ENCODE results near the gene JMJD1C. TPM values are rescaled to one million over a fixed set of nuclear protein-coding genes. Genes with fewer than 3 reads are reported as not detected.

The JMJD1C gene
- total RNA-seq, 1 donor from 2014 or later = 120 TPM

DNA sequence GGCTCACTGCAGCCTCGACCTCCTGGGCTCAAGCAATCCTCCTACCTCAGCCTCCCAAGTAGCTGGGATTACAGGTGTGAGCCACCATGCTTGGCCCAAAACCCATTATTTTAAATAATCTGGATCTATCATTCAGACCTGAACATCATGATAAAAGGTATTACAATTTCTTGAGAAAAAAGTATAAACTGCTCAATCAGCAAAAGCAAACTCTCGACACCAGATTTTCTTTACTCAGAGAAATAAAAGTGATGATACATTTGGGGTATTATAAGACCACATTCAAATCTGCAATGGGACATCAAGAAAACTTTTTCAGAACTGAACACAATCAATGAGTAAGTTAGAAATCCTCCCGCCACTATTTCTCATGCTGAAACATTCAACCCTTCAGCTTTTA lies 41.2 kb downstream of the JMJD1C start:
- Mint-ChIP-seq H3K27ac (ENCODE audit: unreplicated experiment) (no peak overlapping the region), H3K4me1 (ENCODE audit: unreplicated experiment) (peaks cover 26% of the 10 kb centered on the region), H3K27me3 (ENCODE audit: unreplicated experiment) (no peaks in the 10 kb centered on the region), H3K9me3 (ENCODE audit: unreplicated experiment) (no peaks in the 10 kb centered on the region), H3K4me3 (ENCODE audit: unreplicated experiment) (no peak overlapping the region), H3K36me3 (ENCODE audit: unreplicated experiment) (no peaks in the 10 kb centered on the region)
- DNase-seq (ENCODE audit: extremely low spot score, unreplicated experiment) = no peak
- TF ChIP-seq, protein P1, sequence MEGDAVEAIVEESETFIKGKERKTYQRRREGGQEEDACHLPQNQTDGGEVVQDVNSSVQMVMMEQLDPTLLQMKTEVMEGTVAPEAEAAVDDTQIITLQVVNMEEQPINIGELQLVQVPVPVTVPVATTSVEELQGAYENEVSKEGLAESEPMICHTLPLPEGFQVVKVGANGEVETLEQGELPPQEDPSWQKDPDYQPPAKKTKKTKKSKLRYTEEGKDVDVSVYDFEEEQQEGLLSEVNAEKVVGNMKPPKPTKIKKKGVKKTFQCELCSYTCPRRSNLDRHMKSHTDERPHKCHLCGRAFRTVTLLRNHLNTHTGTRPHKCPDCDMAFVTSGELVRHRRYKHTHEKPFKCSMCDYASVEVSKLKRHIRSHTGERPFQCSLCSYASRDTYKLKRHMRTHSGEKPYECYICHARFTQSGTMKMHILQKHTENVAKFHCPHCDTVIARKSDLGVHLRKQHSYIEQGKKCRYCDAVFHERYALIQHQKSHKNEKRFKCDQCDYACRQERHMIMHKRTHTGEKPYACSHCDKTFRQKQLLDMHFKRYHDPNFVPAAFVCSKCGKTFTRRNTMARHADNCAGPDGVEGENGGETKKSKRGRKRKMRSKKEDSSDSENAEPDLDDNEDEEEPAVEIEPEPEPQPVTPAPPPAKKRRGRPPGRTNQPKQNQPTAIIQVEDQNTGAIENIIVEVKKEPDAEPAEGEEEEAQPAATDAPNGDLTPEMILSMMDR (IDR thresholded peaks at IDR 0.05) = no peak

DNA sequence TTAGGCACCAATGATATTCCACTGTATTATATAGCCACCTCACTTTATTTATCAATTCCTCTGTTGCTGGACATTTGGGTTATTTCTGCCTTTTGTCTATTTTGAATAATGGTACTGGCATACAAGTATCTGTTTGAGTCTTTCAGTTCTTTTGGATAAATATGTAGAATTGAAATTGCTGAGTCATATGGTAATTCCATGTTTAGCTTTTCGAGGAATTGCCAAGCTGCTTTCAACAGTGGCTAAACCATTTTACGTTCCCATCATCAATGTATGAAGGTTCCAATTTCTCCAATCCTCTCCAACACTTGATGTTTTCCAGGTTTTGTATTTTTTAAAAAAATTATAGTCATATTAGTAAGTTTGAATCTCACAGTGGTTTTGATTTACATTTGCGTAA lies 42.3 kb downstream of the JMJD1C start:
- Mint-ChIP-seq H3K4me3 (ENCODE audit: unreplicated experiment) (no peak overlapping the region), H3K27ac (ENCODE audit: unreplicated experiment) (no peak overlapping the region), H3K36me3 (ENCODE audit: unreplicated experiment) (no peaks in the 10 kb centered on the region), H3K4me1 (ENCODE audit: unreplicated experiment) (peaks cover 18% of the 10 kb centered on the region), H3K27me3 (ENCODE audit: unreplicated experiment) (no peaks in the 10 kb centered on the region), H3K9me3 (ENCODE audit: unreplicated experiment) (no peaks in the 10 kb centered on the region)
- no peak for DNase-seq (ENCODE audit: extremely low spot score, unreplicated experiment)
- TF ChIP-seq, protein P1 (IDR thresholded peaks at IDR 0.05) = no peak

DNA sequence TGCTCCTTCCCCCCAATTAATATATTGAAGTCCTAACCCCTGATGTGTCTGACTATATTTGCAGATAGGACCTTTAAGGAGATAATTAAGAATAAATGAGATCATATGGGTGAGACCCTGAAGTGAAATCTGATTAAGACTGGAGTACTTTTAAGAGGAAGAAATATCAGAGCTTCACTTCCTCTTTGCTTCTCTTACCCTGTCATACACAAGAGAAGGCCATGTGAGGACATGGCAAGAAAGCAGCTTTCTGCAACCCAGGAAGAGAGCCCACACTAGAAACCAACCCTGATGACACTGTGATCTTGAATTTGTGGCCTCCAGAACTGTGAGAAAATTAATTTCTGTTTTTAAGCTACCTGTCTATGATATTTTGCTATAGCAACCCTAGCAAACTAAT lies 44.2 kb downstream of the JMJD1C start:
- peaks cover 27% of the 10 kb centered on the region for H3K4me1 Mint-ChIP-seq (ENCODE audit: unreplicated experiment)
- H3K9me3 Mint-ChIP-seq (ENCODE audit: unreplicated experiment) = no peaks in the 10 kb centered on the region
- no peak for DNase-seq (ENCODE audit: extremely low spot score, unreplicated experiment)
- TF ChIP-seq, protein P1 (IDR thresholded peaks at IDR 0.05) = no peak
- H3K27ac Mint-ChIP-seq (ENCODE audit: unreplicated experiment) = peak overlapping the region; percentile 12
- no peaks in the 10 kb centered on the region for H3K27me3 Mint-ChIP-seq (ENCODE audit: unreplicated experiment)
- H3K36me3 Mint-ChIP-seq (ENCODE audit: unreplicated experiment) = no peaks in the 10 kb centered on the region
- H3K4me3 Mint-ChIP-seq (ENCODE audit: unreplicated experiment) = no peak overlapping the region

DNA sequence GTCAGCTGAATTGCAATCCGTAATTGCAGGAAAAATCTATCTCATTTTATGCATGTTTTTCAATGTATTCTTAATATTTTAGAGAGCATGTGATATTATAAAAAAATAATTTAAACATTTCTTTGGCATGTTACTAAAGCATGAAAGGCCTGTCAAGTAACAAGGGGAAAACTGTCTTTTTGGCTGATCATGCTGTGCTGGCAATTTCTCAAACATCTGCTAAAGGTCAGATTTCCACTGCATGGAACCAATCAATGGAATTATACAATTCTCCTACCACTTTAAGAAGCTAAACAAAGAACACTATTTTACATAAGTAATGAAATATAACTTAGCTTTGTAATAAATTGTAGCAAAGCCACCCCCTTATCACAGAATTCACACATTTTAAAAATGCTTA lies 49.4 kb downstream of the JMJD1C start:
- no peak overlapping the region for H3K4me3 Mint-ChIP-seq (ENCODE audit: unreplicated experiment)
- H3K4me1 Mint-ChIP-seq (ENCODE audit: unreplicated experiment) = peaks cover 54% of the 10 kb centered on the region
- TF ChIP-seq, protein P1 (IDR thresholded peaks at IDR 0.05) = no peak
- no peaks in the 10 kb centered on the region for H3K36me3 Mint-ChIP-seq (ENCODE audit: unreplicated experiment)
- DNase-seq (ENCODE audit: extremely low spot score, unreplicated experiment) = no peak
- H3K9me3 Mint-ChIP-seq (ENCODE audit: unreplicated experiment) = no peaks in the 10 kb centered on the region
- no peak overlapping the region for H3K27ac Mint-ChIP-seq (ENCODE audit: unreplicated experiment)
- H3K27me3 Mint-ChIP-seq (ENCODE audit: unreplicated experiment) = no peaks in the 10 kb centered on the region

DNA sequence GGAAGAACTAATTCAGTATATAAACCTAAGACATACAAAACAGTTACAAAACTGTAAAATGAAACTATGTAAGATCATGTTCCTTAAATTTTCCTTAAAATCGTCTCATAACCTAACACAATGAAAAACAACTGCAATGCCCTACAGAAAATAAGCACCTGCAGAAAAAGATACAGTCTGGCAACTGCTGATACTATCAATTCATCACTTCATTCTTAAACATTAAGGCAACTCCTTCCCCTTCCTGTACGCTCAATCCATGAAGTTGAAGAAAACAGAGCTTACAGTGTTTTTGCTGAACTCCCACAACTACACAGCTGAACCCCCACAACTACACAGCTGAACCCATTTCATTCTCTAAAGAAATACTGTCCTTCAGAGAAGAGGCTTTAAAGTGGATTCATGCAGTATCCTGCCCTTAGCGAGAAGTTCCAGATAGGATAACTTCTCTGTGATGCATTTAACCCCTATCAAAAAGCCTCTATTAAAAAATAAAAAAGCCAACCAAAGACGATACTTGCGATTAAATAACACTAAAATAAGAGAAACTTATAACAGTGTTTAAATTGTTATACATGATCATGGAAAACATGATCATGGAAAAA lies 50.0 kb downstream of the JMJD1C start:
- Mint-ChIP-seq H3K27ac (ENCODE audit: unreplicated experiment) (peak overlapping the region; percentile 53), H3K4me3 (ENCODE audit: unreplicated experiment) (peak overlapping the region; percentile 15), H3K4me1 (ENCODE audit: unreplicated experiment) (peaks cover 57% of the 10 kb centered on the region), H3K27me3 (ENCODE audit: unreplicated experiment) (no peaks in the 10 kb centered on the region), H3K36me3 (ENCODE audit: unreplicated experiment) (no peaks in the 10 kb centered on the region), H3K9me3 (ENCODE audit: unreplicated experiment) (no peaks in the 10 kb centered on the region)
- DNase-seq (ENCODE audit: extremely low spot score, unreplicated experiment) = no peak
- TF ChIP-seq, protein P1 (IDR thresholded peaks at IDR 0.05) = no peak

Measured in osteocyte (in vitro differentiated cells).